Hepatocyte (in vitro differentiated cells): ENCODE results near the gene FMN1. TPM values are rescaled to one million over a fixed set of nuclear protein-coding genes. Genes with fewer than 3 reads are reported as not detected.

Source experiments
- DNase-seq: peaks from one replicate; pipeline ENCODE4 v3.0.0-alpha.2; 2016; ENCODE audit warnings: low spot score
- H2AFZ ChIP-seq: fragments of 200-600 bp; sonication (generic); 2 replicates; pipeline ENCODE4 v1.6.0; 2016; ENCODE audit warnings: antibody characterized with exemption, mild to moderate bottlenecking
- H3K27ac ChIP-seq: fragments of 200-600 bp; sonication (generic); 2 replicates; pipeline ENCODE4 v1.5.1; 2016; ENCODE audit warnings: mild to moderate bottlenecking
- H3K27me3 ChIP-seq: fragments of 200-600 bp; sonication (generic); 2 replicates; pipeline ENCODE4 v1.6.1; 2016
- H3K36me3 ChIP-seq: fragments of 200-600 bp; sonication (generic); replicated peaks from 2 replicates; pipeline ENCODE4 v1.5.1; 2016; ENCODE audit warnings: low read depth; ENCODE audit not compliant: insufficient read depth
- H3K4me1 ChIP-seq: fragments of 200-600 bp; sonication (generic); 2 replicates; pipeline ENCODE4 v1.5.1; 2016; ENCODE audit warnings: mild to moderate bottlenecking, moderate library complexity; ENCODE audit not compliant: insufficient read depth
- H3K4me2 ChIP-seq: fragments of 200-600 bp; sonication (generic); 2 replicates; pipeline ENCODE4 v1.6.0; 2016
- H3K4me3 ChIP-seq: fragments of 200-600 bp; sonication (generic); 2 replicates; pipeline ENCODE4 v1.5.1; 2016; ENCODE audit warnings: mild to moderate bottlenecking
- H3K79me2 ChIP-seq: fragments of 200-600 bp; sonication (generic); 2 replicates; pipeline ENCODE4 v1.6.0; 2017; ENCODE audit warnings: mild to moderate bottlenecking
- H3K9me2 ChIP-seq: fragments of 200-600 bp; sonication (generic); replicated peaks from 2 replicates; pipeline ENCODE4 v1.6.0; 2017; ENCODE audit warnings: mild to moderate bottlenecking; ENCODE audit not compliant: insufficient read depth
- H3K9me3 ChIP-seq: fragments of 200-600 bp; sonication (generic); 2 replicates; pipeline ENCODE4 v1.5.1; 2016; ENCODE audit warnings: low read depth, mild to moderate bottlenecking
- H4K20me1 ChIP-seq: fragments of 200-600 bp; sonication (generic); 2 replicates; pipeline ENCODE4 v1.6.0; 2016; ENCODE audit warnings: mild to moderate bottlenecking; ENCODE audit not compliant: insufficient read depth, poor library complexity, severe bottlenecking
- CTCF ChIP-seq: fragments of 200-600 bp; sonication (generic); IDR thresholded peaks from 2 replicates; pipeline ENCODE4 v1.5.1; 2016; ENCODE audit warnings: antibody characterized with exemption, mild to moderate bottlenecking; ENCODE audit not compliant: poor library complexity
- EZH2 ChIP-seq: fragments of 200-600 bp; sonication (generic); IDR thresholded peaks from 2 replicates; pipeline ENCODE4 v1.6.1; 2016; ENCODE audit warnings: antibody characterized with exemption, mild to moderate bottlenecking, borderline replicate concordance
- EZH2phosphoT487 ChIP-seq: fragments of 200-600 bp; sonication (generic); IDR thresholded peaks from one replicate; pipeline ENCODE4 v1.6.1; 2018; ENCODE audit warnings: antibody characterized with exemption, mild to moderate bottlenecking, low read depth, moderate library complexity; ENCODE audit not compliant: unreplicated experiment, severe bottlenecking
- WGBS: methylation state at CpG from one replicate; pipeline ENCODE4 v1.1.6; 2016; ENCODE audit warnings: low lambda C conversion rate; ENCODE audit errors: missing lambda C conversion rate; 5-methylcytosine and 5-hydroxymethylcytosine counted together
- polyA plus RNA-seq: library from polyadenylated mRNA; unstranded; fragments of >200 nt; fragmentation: Nextera tagmentation; extraction: Ambion mirVana; gene quantifications from 2 replicates; pipeline ENCODE4 v1.2.1, GENCODE V29; 2016
- total RNA-seq: library from RNA; depleted of rRNA; stranded (reverse); fragments of >200 nt; gene quantifications from 2 replicates; pipeline ENCODE4 v1.2.3, GENCODE V29; 2014

FMN1 gene
- total and polyA plus RNA-seq, 2 experiments from 2014 or later = 0.07 to 0.70 TPM

- Histone ChIP-seq H3K4me2 (peak overlapping the region; percentile 51), H3K27me3 (no peaks in the 10 kb centered on the region), H3K4me3 (no peak overlapping the region), H3K9me3 (no peaks in the 10 kb centered on the region), H3K27ac (peak overlapping the region; percentile 45), H3K9me2 (no peaks in the 10 kb centered on the region), H3K4me1 (peaks cover 9% of the 10 kb centered on the region), H3K79me2 (no peaks in the 10 kb centered on the region), H2AFZ (no peak overlapping the region), H3K36me3 (no peaks in the 10 kb centered on the region), H4K20me1 (no peaks in the 10 kb centered on the region)
- TF ChIP-seq CTCF (peak; percentile 25), EZH2 (no peak), EZH2phosphoT487 (no peak)
- DNase-seq = peak; percentile 81
- 22% methylated on average over 9 of the region's 9 CpGs for WGBS
Measured at GRCh38 chr15:33201491-33202231, 7.1 kb upstream of the FMN1 start.

DNA sequence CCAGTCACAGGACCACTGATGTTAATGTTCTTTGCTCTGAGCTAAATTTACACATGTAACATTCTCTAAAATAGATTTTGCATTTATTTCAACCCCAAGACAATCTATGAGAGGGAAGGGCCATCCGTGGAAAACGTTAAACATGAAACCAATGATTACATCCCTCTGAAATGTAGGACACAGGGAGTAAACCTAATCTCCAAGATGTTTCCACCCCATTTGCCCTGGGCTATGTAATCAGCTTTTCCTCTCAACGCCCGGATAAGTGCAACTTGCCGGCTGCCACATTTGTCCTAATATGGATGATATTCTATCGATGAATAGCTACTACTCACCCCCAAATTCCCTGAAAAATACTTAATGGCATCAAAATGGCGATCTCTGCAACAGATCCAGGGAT is 6.4 kb upstream of the FMN1 start:
- Histone ChIP-seq H3K27ac (peak overlapping the region; percentile 45), H3K27me3 (no peaks in the 10 kb centered on the region), H3K36me3 (no peaks in the 10 kb centered on the region), H3K4me3 (no peak overlapping the region), H3K9me2 (no peaks in the 10 kb centered on the region), H2AFZ (no peak overlapping the region), H3K4me2 (peak overlapping the region; percentile 51), H4K20me1 (no peaks in the 10 kb centered on the region), H3K79me2 (no peaks in the 10 kb centered on the region), H3K4me1 (peaks cover 9% of the 10 kb centered on the region), H3K9me3 (no peaks in the 10 kb centered on the region)
- TF ChIP-seq EZH2phosphoT487 (no peak), CTCF (no peak), EZH2 (no peak)
- DNase-seq = no peak
- 52% methylated on average over 7 of the region's 7 CpGs for WGBS

DNA sequence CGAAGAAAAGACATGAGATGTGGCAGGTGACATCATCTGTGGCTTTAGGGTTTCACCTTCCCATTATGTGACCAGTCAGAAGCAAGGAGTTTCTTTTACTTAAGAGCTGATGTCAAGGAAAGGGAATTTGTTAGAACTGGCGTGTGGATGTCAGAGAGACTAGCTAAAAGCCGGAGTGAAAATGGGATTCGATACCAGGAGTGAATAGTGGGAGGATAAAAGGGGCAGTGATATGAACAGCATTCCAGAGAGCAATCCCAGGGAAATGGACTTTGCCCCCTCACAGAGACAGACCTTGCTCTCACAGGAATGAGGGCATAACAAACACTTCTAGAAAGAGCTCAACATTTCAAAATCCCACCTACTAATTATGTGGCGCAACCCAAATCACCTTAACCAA is 5.9 kb upstream of the FMN1 start:
- DNase-seq = peak; percentile 57
- H3K4me1 ChIP-seq = peaks cover 9% of the 10 kb centered on the region
- WGBS = 61% methylated on average over 5 of the region's 5 CpGs
- H4K20me1 ChIP-seq = no peaks in the 10 kb centered on the region
- no peaks in the 10 kb centered on the region for H3K79me2 ChIP-seq
- no peak overlapping the region for H2AFZ ChIP-seq
- no peaks in the 10 kb centered on the region for H3K9me2 ChIP-seq
- no peaks in the 10 kb centered on the region for H3K27me3 ChIP-seq
- TF ChIP-seq EZH2 (no peak), CTCF (no peak), EZH2phosphoT487 (no peak)
- no peaks in the 10 kb centered on the region for H3K9me3 ChIP-seq
- H3K36me3 ChIP-seq = no peaks in the 10 kb centered on the region
- H3K4me3 ChIP-seq = no peak overlapping the region
- peak overlapping the region; percentile 51 for H3K4me2 ChIP-seq
- peak overlapping the region; percentile 45 for H3K27ac ChIP-seq
